Measurements from ENCODE around the gene ERP44.

Gene ERP44

GRCh38 chr9:99966001-99966400 lies 132.8 kb downstream of the ERP44 start:
- POLR2A ChIA-PET, result no interaction called here
- CTCF ChIA-PET, result no interaction called here
- no peak for TF ChIP-seq SUZ12 (IDR thresholded peaks at IDR 0.05)
- TF ChIP-seq PKNOX1 (IDR thresholded peaks at IDR 0.05), result no peak
- TF ChIP-seq ELF4 (IDR thresholded peaks at IDR 0.05), result no peak
- TF ChIP-seq L3MBTL2 (conservative IDR thresholded peaks at IDR 0.05), result no peak
- TF ChIP-seq ZNF384 (IDR thresholded peaks at IDR 0.05), result no peak
- TF ChIP-seq CTBP1 (IDR thresholded peaks at IDR 0.05; ENCODE audit: borderline replicate concordance), result no peak
- TF ChIP-seq SP1 (IDR thresholded peaks at IDR 0.05), result no peak
- TF ChIP-seq NFRKB (IDR thresholded peaks at IDR 0.05), result no peak
- TF ChIP-seq FOXM1 (IDR thresholded peaks at IDR 0.05; ENCODE audit: borderline replicate concordance), result no peak
- no peak for TF ChIP-seq FOXK2 (IDR thresholded peaks at IDR 0.05)
- TF ChIP-seq FOXA1 (IDR thresholded peaks at IDR 0.05), result no peak
- no peak for TF ChIP-seq ARNT (IDR thresholded peaks at IDR 0.05)
- no peak for TF ChIP-seq HDGF (IDR thresholded peaks at IDR 0.05; ENCODE audit: borderline replicate concordance)
- no peak for TF ChIP-seq TARDBP (IDR thresholded peaks at IDR 0.05)
- no peak for TF ChIP-seq BHLHE40 (IDR thresholded peaks at IDR 0.05; ENCODE audit: borderline replicate concordance)
- no peak for DNase-seq (ENCODE audit: extremely low spot score)

- TF ChIP-seq PKNOX1 (IDR thresholded peaks at IDR 0.05) (no peak), L3MBTL2 (conservative IDR thresholded peaks at IDR 0.05) (no peak), FOXM1 (IDR thresholded peaks at IDR 0.05; ENCODE audit: borderline replicate concordance) (no peak), BHLHE40 (IDR thresholded peaks at IDR 0.05; ENCODE audit: borderline replicate concordance) (no peak), TARDBP (IDR thresholded peaks at IDR 0.05) (no peak), ARNT (IDR thresholded peaks at IDR 0.05) (no peak), FOXA1 (IDR thresholded peaks at IDR 0.05) (no peak), CTBP1 (IDR thresholded peaks at IDR 0.05; ENCODE audit: borderline replicate concordance) (no peak)
- no peak for DNase-seq (ENCODE audit: extremely low spot score)
- POLR2A ChIA-PET, result no interaction called here
- CTCF ChIA-PET, result interaction anchor here (0.6 kb wide), 1 partner anchor 681 kb away, joined by 3 read pairs; no protein-coding TSS in a partner anchor
These were observed 134.5 kb downstream of the ERP44 start for GRCh38 chr9:99964336-99964735.

- DNase-seq (ENCODE audit: extremely low spot score), result no peak
- POLR2A ChIA-PET, result no interaction called here
- CTCF ChIA-PET, result no interaction called here
- TF ChIP-seq FOXK2 (IDR thresholded peaks at IDR 0.05) (no peak), HDGF (IDR thresholded peaks at IDR 0.05; ENCODE audit: borderline replicate concordance) (no peak), ELF4 (IDR thresholded peaks at IDR 0.05) (no peak), LEF1 (IDR thresholded peaks at IDR 0.05; ENCODE audit: borderline replicate concordance) (no peak), BHLHE40 (IDR thresholded peaks at IDR 0.05; ENCODE audit: borderline replicate concordance) (no peak), SUZ12 (IDR thresholded peaks at IDR 0.05) (no peak), FOXA1 (IDR thresholded peaks at IDR 0.05) (no peak), SP1 (IDR thresholded peaks at IDR 0.05) (no peak), TARDBP (IDR thresholded peaks at IDR 0.05) (no peak), PKNOX1 (IDR thresholded peaks at IDR 0.05) (no peak), ARNT (IDR thresholded peaks at IDR 0.05) (no peak), ZNF384 (IDR thresholded peaks at IDR 0.05) (no peak), CTBP1 (IDR thresholded peaks at IDR 0.05; ENCODE audit: borderline replicate concordance) (no peak), FOXM1 (IDR thresholded peaks at IDR 0.05; ENCODE audit: borderline replicate concordance) (no peak), NFRKB (IDR thresholded peaks at IDR 0.05) (no peak), L3MBTL2 (conservative IDR thresholded peaks at IDR 0.05) (no peak)
These were observed 136.0 kb downstream of the ERP44 start for GRCh38 chr9:99962680-99963261.

GRCh38 chr9:99955606-99956005 lies 143.2 kb downstream of the ERP44 start:
- ChIA-PET CTCF (no interaction called here), POLR2A (no interaction called here)
- TF ChIP-seq HDGF (IDR thresholded peaks at IDR 0.05; ENCODE audit: borderline replicate concordance) (no peak), CTBP1 (IDR thresholded peaks at IDR 0.05; ENCODE audit: borderline replicate concordance) (no peak), ZNF384 (IDR thresholded peaks at IDR 0.05) (no peak), LEF1 (IDR thresholded peaks at IDR 0.05; ENCODE audit: borderline replicate concordance) (no peak), FOXA1 (IDR thresholded peaks at IDR 0.05) (no peak), FOXM1 (IDR thresholded peaks at IDR 0.05; ENCODE audit: borderline replicate concordance) (no peak), BHLHE40 (IDR thresholded peaks at IDR 0.05; ENCODE audit: borderline replicate concordance) (no peak), ELF4 (IDR thresholded peaks at IDR 0.05) (no peak), L3MBTL2 (conservative IDR thresholded peaks at IDR 0.05) (no peak), SUZ12 (IDR thresholded peaks at IDR 0.05) (no peak), FOXK2 (IDR thresholded peaks at IDR 0.05) (no peak), SP1 (IDR thresholded peaks at IDR 0.05) (no peak), TARDBP (IDR thresholded peaks at IDR 0.05) (no peak), ARNT (IDR thresholded peaks at IDR 0.05) (no peak), PKNOX1 (IDR thresholded peaks at IDR 0.05) (no peak), NFRKB (IDR thresholded peaks at IDR 0.05) (no peak)
- DNase-seq (ENCODE audit: extremely low spot score), result no peak

GRCh38 chr9:99954819-99955218 lies 144.0 kb downstream of the ERP44 start:
- POLR2A ChIA-PET, result no interaction called here

More at GRCh38 chr9:99954819-99955218, 144.0 kb downstream of the ERP44 start:
- no peak for DNase-seq (ENCODE audit: extremely low spot score)
- CTCF ChIA-PET, result no interaction called here
- TF ChIP-seq ELF4 (IDR thresholded peaks at IDR 0.05), result no peak
- TF ChIP-seq SP1 (IDR thresholded peaks at IDR 0.05), result no peak
- no peak for TF ChIP-seq TARDBP (IDR thresholded peaks at IDR 0.05)
- TF ChIP-seq SUZ12 (IDR thresholded peaks at IDR 0.05), result no peak
- TF ChIP-seq FOXA1 (IDR thresholded peaks at IDR 0.05), result no peak
- no peak for TF ChIP-seq ARNT (IDR thresholded peaks at IDR 0.05)
- no peak for TF ChIP-seq CTBP1 (IDR thresholded peaks at IDR 0.05; ENCODE audit: borderline replicate concordance)

Measured in HEK293T (cell line).